Right lobe of liver (tissue), 6 donors: Measurements from ENCODE around the gene HMG20B. TPM values are rescaled to one million over a fixed set of nuclear protein-coding genes. Genes with fewer than 3 reads are reported as not detected.
A peak's percentile ranks its signal among the peaks of the same experiment; 100 is the strongest.

Experiments used
- ATAC-seq, 4 donors: fragments of 200-7000 bp; cut with Tn5 transposase; one replicate each; pipeline ENCODE4 v1.9.1; 2020; ENCODE audit warnings: mild to moderate bottlenecking in 4 of 4, moderate library complexity in 4 of 4
- DNase-seq, 3 donors: peaks; one replicate each; pipeline ENCODE4 v3.0.0-alpha.2; 2020
- H3K27ac ChIP-seq, 3 donors: fragments of 200-600 bp; one replicate each; pipeline ENCODE4 v1.8.0; 2022
- H3K27me3 ChIP-seq, 2 donors: fragments of 200-600 bp; one replicate each; pipeline ENCODE4 v1.8.0; 2022
- H3K36me3 ChIP-seq, 4 donors: fragments of 200-600 bp; sonication (generic) in 1 of 4; one replicate each; pipeline versions ENCODE4 v1.5.1 to v1.8.0; 2017 to 2022; ENCODE audit warnings: control low read depth in 1 of 4
- H3K4me1 ChIP-seq, 4 donors: fragments of 200-600 bp; sonication (generic) in 1 of 4; one replicate each; pipeline versions ENCODE4 v1.5.1 to v1.8.0; 2017 to 2022; ENCODE audit warnings: control low read depth in 1 of 4
- H3K4me3 ChIP-seq, 3 donors: fragments of 200-600 bp; one replicate each; pipeline ENCODE4 v1.8.0; 2022
- H3K9me3 ChIP-seq, 4 donors: fragments of 200-600 bp; sonication (generic) in 1 of 4; one replicate each; pipeline versions ENCODE4 v1.5.1 to v1.8.0; 2017 to 2022; ENCODE audit warnings: control low read depth in 1 of 4
- POLR2A ChIP-seq: fragments of 450-650 bp; IDR thresholded peaks from one replicate; pipeline ENCODE4 v1.6.1; 2017; ENCODE audit warnings: antibody characterized with exemption, mild to moderate bottlenecking
- WGBS: methylation state at CpG from one replicate; pipeline ENCODE4 v1.1.6; 2018; ENCODE audit warnings: low coverage, low lambda C conversion rate; ENCODE audit not compliant: insufficient coverage; ENCODE audit errors: missing lambda C conversion rate; 5-methylcytosine and 5-hydroxymethylcytosine counted together
- intact Hi-C, 2 donors: fragments of 100-400 bp; cut with DNase I; formaldehyde crosslinking; loops; one replicate each; pipeline versions ENCODE4 v1.11.2 to v1.14.1; 2022
- total RNA-seq, 6 experiments: library from RNA; depleted of rRNA in 2 of 6; stranded (reverse); fragments of >200 nt in 2 of 6; fragmentation: NEBNext Ultra II Directional in 3 of 6; extraction: Animal tissue kit (Norgen Biotek cat#: 25700) in 3 of 6; gene quantifications; one replicate each; pipeline versions ENCODE4 v1.1.0 to v1.2.4, GENCODE V29; 2016 to 2023
- TF ChIP-seq, protein P1 (sequence below), 4 donors: fragments of 200-600 bp in 3 of 4; fragments of 450-650 bp in 1 of 4; IDR thresholded peaks; one replicate each; pipeline versions ENCODE4 v1.5.1 to v1.8.0; 2016 to 2022; ENCODE audit warnings: antibody characterized with exemption in 4 of 4, mild to moderate bottlenecking in 2 of 4
- donor health status: DM: no; HTN: yes; CAD: no.
- donor health status: DM: no; HTN: no; CAD: no.
- donor health status: DM: no; HTN: no; CAD: no.
- donor health status: DM: no; HTN: yes; CAD: no.
- donor health status: DM: no; HTN: yes; CAD: no.

Gene HMG20B
- total RNA-seq, 6 experiments from 2014 or later, result 30.7 to 58.6 (median 33.3) TPM

DNA sequence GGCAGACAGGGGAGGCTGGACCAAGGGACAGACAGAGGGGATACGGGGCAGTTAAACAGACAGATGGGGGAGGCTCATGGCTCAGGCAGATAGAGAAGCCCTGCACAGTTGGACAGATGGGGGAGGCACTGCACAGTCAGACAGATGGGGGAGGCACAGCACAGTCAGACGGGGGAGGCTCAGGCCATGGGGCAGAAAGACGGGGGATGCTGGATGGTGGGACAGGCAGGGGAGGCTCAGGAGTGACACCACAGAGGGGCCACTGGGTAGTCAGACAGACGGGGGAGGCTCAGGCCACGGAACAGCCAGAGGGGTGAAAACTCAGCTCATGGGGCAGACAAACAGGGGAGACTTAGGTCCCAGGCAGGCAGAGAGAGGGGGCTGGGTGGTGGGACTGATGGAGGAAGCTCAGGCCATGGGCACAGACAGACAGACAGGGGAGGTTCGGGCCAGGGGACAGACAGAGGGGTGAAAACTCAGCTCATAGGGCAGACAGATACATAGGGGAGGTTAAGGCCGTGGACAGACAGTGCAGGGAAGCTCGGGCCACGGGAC, 16.2 kb upstream of the HMG20B start:
- H3K4me1 ChIP-seq, result peaks cover 0 to 29% (median 8%) of the 10 kb centered on the region in 4 donors

DNA sequence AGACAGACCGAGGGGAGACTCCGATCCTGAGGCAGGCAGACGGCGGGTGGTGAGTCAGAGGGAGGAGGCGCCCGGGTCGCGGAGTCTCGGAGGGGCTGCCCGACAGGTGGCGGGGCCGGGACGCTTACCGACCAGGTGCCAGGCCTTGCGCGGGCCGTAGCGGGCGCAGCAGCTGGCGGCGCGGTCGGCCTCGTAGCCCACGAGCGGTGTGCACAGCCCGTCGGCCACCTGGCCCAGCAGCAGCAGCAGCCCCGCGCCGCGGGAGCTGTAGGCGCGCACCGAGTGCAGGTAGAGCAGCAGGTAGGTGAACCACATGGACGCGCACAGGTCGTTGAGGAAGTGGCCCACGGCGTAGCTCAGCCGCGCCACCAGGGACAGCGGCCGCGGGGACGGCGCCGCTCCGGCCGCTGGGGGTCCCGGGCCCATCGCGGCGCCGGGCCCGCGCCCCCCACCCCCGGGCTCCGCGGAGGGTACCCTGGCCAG, 15.7 kb upstream of the HMG20B start:
- H3K36me3 ChIP-seq, result no peaks in the 10 kb centered on the region
- TF ChIP-seq, protein P1, sequence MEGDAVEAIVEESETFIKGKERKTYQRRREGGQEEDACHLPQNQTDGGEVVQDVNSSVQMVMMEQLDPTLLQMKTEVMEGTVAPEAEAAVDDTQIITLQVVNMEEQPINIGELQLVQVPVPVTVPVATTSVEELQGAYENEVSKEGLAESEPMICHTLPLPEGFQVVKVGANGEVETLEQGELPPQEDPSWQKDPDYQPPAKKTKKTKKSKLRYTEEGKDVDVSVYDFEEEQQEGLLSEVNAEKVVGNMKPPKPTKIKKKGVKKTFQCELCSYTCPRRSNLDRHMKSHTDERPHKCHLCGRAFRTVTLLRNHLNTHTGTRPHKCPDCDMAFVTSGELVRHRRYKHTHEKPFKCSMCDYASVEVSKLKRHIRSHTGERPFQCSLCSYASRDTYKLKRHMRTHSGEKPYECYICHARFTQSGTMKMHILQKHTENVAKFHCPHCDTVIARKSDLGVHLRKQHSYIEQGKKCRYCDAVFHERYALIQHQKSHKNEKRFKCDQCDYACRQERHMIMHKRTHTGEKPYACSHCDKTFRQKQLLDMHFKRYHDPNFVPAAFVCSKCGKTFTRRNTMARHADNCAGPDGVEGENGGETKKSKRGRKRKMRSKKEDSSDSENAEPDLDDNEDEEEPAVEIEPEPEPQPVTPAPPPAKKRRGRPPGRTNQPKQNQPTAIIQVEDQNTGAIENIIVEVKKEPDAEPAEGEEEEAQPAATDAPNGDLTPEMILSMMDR (IDR thresholded peaks at IDR 0.05), result peak in 1 of 4 donors; percentile 14
- TF ChIP-seq POLR2A, result no peak
- peaks cover 0 to 29% (median 8%) of the 10 kb centered on the region in 4 donors for H3K4me1 ChIP-seq
- DNase-seq (peak; percentile 51 to 62 (median 58)), ATAC-seq (peak; percentile 1 to 17 (median 5))
- H3K9me3 ChIP-seq, result no peaks in the 10 kb centered on the region
- peak overlapping the region; percentile 79 to 96 (median 89) for H3K4me3 ChIP-seq
- intact Hi-C loops, result no loop called here
- H3K27me3 ChIP-seq, result no peaks in the 10 kb centered on the region
- 0% methylated on average over 4 of the region's 60 CpGs for WGBS
- H3K27ac ChIP-seq, result peak overlapping the region; percentile 10 to 71 (median 54)

More for the DNA sequence above, 16.2 kb upstream of the HMG20B start:
- 27% methylated on average over 9 of the region's 9 CpGs for WGBS
- intact Hi-C loops, result no loop called here
- no peaks in the 10 kb centered on the region for H3K9me3 ChIP-seq
- peak overlapping the region; percentile 79 to 96 (median 89) for H3K4me3 ChIP-seq
- DNase-seq (no peak), ATAC-seq (no peak)
- TF ChIP-seq, protein P1 (IDR thresholded peaks at IDR 0.05), result no peak
- TF ChIP-seq POLR2A, result no peak
- H3K27ac ChIP-seq, result peak overlapping the region in 2 of 3 donors; percentile 54 to 71
- no peaks in the 10 kb centered on the region for H3K36me3 ChIP-seq
- no peaks in the 10 kb centered on the region for H3K27me3 ChIP-seq

DNA sequence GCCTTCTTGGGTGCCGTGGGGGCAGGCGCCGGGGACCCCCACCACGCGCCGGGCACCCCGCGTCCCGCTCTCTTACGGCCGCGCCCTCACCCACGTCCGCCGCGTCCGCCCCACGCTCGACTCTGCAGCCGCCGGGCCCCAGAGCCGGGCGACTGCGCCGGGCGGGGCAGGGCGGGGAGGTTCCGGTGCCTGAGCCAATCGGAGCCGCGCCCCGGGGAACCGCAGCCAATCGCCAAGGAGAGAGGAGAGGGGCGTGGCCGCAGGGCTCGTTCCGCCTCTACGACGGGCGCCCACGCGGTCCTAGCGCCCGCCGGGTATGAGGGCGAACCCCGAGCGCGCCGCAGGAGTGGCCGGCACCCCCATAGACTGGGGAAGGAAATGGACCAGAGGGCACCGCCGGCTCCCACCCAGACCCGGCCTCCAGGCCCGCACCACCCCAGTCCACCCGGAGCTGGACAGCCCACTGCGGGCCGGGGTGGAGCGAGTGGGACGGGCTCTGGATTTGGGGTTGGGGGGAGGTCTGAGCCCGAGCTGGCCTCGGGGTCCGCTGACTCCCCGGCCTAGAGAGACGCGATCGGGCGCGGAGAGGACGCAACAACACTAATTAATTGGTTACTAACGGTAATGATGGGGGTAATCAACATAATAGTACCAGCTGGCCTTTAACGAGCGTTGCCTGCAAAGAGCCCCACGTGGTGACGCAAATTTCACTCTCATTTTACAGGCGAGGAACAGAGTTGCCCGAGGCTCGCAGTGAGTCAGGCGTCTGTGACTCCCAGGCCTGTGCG, 15.1 kb upstream of the HMG20B start, which contains the start of gene MFSD12:
Gene MFSD12, minus strand, starts transcription at position 126 of the 788 bp plus-strand sequence. CDS start 183 bp downstream, outside the sequence.
- Histone ChIP-seq H3K36me3 (no peaks in the 10 kb centered on the region), H3K27me3 (no peaks in the 10 kb centered on the region), H3K27ac (peak within 1 kb of the TSS; percentile 10 to 78 (median 71)), H3K4me1 (peaks cover 0 to 28% (median 8%) of the 10 kb centered on the region in 4 donors), H3K4me3 (peak within 1 kb of the TSS; percentile 79 to 96 (median 89)), H3K9me3 (no peaks in the 10 kb centered on the region)
- ATAC-seq, result peak; percentile 87 to 97 (median 94)
- DNase-seq, result peak; percentile 95 to 96 (median 95)
- intact Hi-C loops, result no loop called here
- WGBS, result 0% methylated on average over 4 of the region's 81 CpGs
- peak; percentile 98 for TF ChIP-seq POLR2A
- TF ChIP-seq, protein P1 (IDR thresholded peaks at IDR 0.05), result peak in 1 of 4 donors; percentile 1

DNA sequence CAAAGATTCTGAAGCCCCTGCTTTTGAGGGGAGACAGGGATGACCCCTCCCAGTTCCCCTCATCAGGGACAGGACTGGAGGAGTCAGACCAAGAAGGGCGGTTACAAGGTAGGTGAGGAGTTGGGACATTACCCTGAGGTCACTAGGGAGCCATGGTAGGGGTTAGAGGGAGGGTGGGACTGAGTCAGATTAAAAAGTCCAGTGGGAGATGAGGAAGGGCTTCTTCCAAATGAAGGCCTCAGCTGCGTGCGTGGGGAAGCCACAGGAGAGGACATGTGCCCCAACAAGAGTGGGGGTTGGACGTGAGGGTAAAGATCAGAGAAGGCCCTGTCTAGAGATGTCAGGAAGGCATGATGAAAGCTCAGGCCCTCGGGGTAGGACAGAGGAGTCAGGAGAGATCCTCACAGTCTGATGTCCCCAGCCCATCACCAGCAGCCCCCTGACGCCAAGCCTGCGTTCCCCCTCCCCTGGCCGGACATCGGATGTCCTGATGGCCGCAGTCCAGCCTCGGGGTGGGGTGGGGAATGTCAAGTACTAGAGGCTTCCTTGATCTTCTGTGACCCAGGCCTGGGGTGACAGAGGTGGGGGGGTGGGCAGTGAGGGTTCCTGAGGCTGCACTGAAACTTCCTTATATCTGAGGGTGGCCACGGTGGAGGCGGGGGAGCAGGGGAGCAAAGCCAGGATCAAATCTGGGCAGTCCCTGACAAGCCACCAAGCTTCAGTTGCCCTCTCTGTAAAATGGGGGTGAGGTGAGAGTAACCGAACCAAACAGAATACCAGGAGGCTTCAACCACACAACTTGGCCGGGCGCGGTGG, 8.8 kb upstream of the HMG20B start:
- DNase-seq, result no peak
- intact Hi-C loops, result no loop called here
- Histone ChIP-seq H3K27me3 (no peaks in the 10 kb centered on the region), H3K27ac (no peak overlapping the region), H3K36me3 (no peaks in the 10 kb centered on the region), H3K4me1 (no peaks in the 10 kb centered on the region), H3K4me3 (no peak overlapping the region), H3K9me3 (no peaks in the 10 kb centered on the region)
- WGBS, result 82% methylated on average over 9 of the region's 17 CpGs
- ATAC-seq, result peak in 3 of 4 donors; percentile 9 to 17 (median 15)
- TF ChIP-seq, protein P1 (IDR thresholded peaks at IDR 0.05), result no peak
- TF ChIP-seq POLR2A, result no peak
